Activated T-helper 17 cell treated with anti-CD3 and anti-CD28 coated beads, Interleukin-2, amount 50 U/mL, for 72 hours (primary cell): Measurements from ENCODE around the gene ADGRL3. TPM values are rescaled to one million over a fixed set of nuclear protein-coding genes. Genes with fewer than 3 reads are reported as not detected.
"Not testable (repeated sequence)": the region's sequence is repeated elsewhere in the genome, so short reads cannot be mapped to it uniquely, and the experiment has no call there.

Experiments used
- ATAC-seq: fragments of 150-1000 bp; cut with Tn5 transposase; replicated peaks from 2 replicates; pipeline ENCODE4 v1.10.0; 2021; ENCODE audit warnings: mild to moderate bottlenecking, moderate library complexity
- H3K27ac Mint-ChIP-seq: one replicate; pipeline ENCODE4 v1.8.0; 2022; ENCODE audit warnings: mixed read lengths
- H3K27me3 Mint-ChIP-seq: one replicate; pipeline ENCODE4 v1.8.0; 2022; ENCODE audit warnings: mixed read lengths
- H3K36me3 Mint-ChIP-seq: one replicate; pipeline ENCODE4 v1.8.0; 2022; ENCODE audit warnings: low read depth, mild to moderate bottlenecking, mixed read lengths
- H3K4me1 Mint-ChIP-seq: one replicate; pipeline ENCODE4 v1.8.0; 2022; ENCODE audit warnings: mixed read lengths
- H3K4me3 Mint-ChIP-seq: one replicate; pipeline ENCODE4 v1.8.0; 2022; ENCODE audit warnings: mild to moderate bottlenecking, mixed read lengths
- H3K9me3 Mint-ChIP-seq: one replicate; pipeline ENCODE4 v1.8.0; 2022; ENCODE audit warnings: mixed read lengths
- total RNA-seq, 2 donors: library from RNA; stranded (reverse); gene quantifications; one replicate each; pipeline ENCODE4 v1.2.3, GENCODE V29; 2022

ADGRL3 gene
- total RNA-seq, 2 donors from 2014 or later: not detected

DNA sequence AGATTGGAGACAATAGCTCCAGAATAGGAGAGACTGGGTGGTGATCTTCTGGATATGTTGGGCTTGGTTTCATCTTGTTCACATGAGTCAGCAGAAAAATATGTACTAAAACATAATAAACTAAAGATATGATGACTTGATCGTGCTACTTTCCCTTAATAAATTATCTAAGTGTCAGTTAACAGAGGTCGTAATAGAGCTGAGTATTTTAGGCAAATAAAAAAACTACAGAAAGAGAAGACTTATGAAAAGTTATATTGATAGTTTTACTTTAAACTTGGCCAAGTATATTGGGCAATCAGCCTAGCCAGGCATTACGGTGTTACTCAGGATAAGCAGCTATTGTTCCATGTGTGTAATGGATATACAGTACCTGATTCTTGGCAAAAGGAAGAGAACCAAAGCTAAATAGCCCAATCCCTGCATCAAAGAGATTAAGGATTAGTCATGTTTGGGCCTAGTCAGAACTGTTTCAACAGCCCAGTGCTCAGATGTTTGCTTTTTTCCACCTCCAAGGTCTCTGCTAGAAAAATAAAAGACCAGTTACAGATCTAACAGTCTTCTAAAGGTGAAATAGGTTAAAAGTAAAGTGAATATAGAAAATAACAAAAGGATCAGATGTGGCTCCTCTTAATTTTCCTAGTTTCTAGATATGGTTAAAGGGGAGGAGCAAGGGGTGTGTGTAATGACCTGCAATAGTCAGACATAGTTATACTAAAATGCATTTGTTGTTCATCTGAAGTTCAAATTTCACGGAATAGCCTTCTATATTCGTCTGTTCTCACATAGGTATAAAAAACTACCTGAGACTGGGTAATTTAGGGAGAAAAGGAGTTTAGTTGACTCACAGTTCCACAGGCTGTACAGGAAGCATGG lies 262.6 kb downstream of the ADGRL3 start:
- Mint-ChIP-seq H3K36me3 (no peaks in the 10 kb centered on the region), H3K27me3 (no peaks in the 10 kb centered on the region)
- ATAC-seq: no peak

DNA sequence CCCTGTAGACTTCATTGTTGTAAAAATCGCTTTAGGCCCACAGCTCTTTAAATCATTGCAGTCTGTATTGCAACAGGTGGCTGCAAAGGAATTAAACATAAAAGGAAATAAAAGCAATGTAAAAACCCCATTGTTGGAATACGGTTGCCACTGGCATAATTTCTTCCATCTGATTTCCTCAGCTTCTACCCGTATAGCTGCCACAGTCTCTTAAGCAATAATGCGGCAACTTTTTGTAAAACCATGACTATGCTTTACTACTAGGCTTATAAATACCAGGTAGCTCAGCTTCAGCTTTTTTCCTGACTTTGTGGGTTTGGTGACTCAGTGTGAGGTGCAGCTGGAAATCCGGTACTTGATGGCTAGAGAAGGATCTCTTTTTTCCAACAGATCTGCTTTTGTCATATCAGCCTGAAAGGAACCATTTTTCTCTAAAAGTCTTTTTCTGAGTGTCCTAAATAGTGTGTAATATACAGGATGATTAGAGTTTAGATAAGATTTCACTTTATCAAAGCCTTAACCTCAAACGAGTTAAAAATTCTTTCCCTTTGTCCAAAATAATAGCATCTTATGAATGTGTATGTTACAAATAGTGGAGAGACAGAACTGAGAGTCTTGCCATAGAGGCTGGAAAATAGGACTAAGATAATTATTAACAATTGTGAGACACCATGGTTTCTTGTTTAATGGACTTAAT lies 268.0 kb downstream of the ADGRL3 start:
- no peak for ATAC-seq
- Mint-ChIP-seq H3K9me3 (peaks cover 5% of the 10 kb centered on the region), H3K27me3 (no peaks in the 10 kb centered on the region), H3K27ac (no peak overlapping the region), H3K36me3 (no peaks in the 10 kb centered on the region), H3K4me1 (no peaks in the 10 kb centered on the region), H3K4me3 (no peak overlapping the region)

More for the DNA sequence above, 262.6 kb downstream of the ADGRL3 start:
- Mint-ChIP-seq H3K9me3 (peaks cover 10% of the 10 kb centered on the region), H3K4me1 (no peaks in the 10 kb centered on the region), H3K27ac (no peak overlapping the region), H3K4me3 (no peak overlapping the region)

DNA sequence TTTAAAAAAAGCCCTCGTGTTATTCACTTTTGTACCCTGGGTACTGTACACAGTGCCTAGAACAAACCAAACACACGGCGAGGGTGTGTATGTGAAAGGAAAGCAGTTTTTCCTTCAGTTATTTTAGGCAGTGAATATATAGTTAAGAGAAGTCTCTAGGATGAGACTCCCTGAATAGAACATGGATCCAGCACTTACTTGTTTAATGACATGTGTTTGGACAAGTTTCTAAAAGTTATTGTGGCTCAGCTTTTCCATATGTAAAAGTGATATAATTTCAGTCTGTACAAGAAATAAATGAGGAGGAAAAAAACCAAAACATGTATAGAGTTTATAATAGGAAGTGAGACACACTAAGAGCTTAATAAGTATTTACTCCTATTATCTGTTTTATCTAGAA lies 273.2 kb downstream of the ADGRL3 start:
- H3K27ac Mint-ChIP-seq: no peak overlapping the region
- H3K4me3 Mint-ChIP-seq: no peak overlapping the region
- no peak for ATAC-seq
- no peaks in the 10 kb centered on the region for H3K36me3 Mint-ChIP-seq
- no peaks in the 10 kb centered on the region for H3K4me1 Mint-ChIP-seq
- peaks cover 4% of the 10 kb centered on the region for H3K9me3 Mint-ChIP-seq
- H3K27me3 Mint-ChIP-seq: no peaks in the 10 kb centered on the region

DNA sequence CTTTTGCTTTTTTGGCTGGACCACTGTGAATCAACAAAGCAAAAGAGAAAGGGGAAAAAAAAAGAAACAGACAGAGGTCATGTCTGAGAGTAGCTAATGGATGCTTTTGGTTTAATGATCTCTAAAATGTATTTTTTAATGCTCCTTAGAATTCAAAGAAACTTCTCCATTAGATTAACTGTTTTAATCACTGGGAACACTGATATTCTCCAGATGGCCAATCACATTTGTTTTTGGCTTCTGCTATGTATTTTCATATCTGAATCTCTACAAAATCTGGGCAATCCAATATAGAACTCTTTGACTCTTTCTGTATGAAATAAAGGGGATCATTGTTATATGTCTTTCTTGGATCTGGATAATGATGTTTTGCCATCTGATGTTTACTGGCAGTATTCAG lies 278.2 kb downstream of the ADGRL3 start:
- Mint-ChIP-seq H3K36me3 (no peaks in the 10 kb centered on the region), H3K27ac (no peak overlapping the region), H3K27me3 (no peaks in the 10 kb centered on the region), H3K4me3 (no peak overlapping the region), H3K4me1 (no peaks in the 10 kb centered on the region), H3K9me3 (no peaks in the 10 kb centered on the region)
- ATAC-seq: no peak

DNA sequence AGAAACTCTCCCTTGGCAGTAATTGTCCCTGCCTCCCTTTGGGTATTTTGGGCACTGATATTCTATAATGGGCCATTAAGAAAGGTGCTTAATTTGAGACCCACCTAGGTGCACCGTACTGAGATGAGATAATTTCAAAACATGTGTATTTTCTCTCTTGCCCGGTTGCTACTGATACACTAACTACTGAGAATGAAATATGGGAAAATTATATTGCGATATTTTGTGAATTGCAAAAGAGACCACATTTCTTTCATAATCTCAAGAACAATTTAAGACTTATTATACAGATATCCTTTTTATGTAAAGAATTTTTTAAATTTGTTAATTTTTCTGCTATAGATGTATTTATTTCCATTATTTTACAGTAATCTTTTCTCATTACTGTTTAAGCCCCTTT lies 284.9 kb downstream of the ADGRL3 start:
- Mint-ChIP-seq H3K27ac (no peak overlapping the region), H3K4me1 (no peaks in the 10 kb centered on the region), H3K36me3 (no peaks in the 10 kb centered on the region), H3K9me3 (peaks cover 10% of the 10 kb centered on the region), H3K27me3 (no peaks in the 10 kb centered on the region), H3K4me3 (no peak overlapping the region)
- ATAC-seq: no peak

DNA sequence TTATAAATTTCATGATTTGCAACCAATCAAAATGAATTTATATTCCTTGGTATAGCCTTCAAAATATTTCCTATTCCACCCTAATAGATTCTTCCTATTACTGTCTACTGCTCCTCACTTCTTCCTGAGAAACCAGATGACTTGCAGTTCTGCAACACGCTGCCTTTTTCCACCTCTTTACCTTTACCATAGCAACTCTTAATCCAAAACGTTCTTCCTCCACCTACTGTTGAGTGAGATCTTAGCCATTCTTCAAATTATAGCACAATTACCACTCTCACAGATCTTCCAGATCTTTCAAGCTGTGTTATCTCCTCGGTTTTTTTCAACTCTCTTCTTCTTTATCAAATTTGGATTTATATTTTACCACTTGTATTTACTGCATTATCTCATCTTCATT lies 289.8 kb downstream of the ADGRL3 start:
- Mint-ChIP-seq H3K4me3 (no peak overlapping the region), H3K4me1 (no peaks in the 10 kb centered on the region), H3K36me3 (no peaks in the 10 kb centered on the region), H3K27ac (no peak overlapping the region), H3K27me3 (no peaks in the 10 kb centered on the region), H3K9me3 (peaks cover 12% of the 10 kb centered on the region)
- no peak for ATAC-seq

DNA sequence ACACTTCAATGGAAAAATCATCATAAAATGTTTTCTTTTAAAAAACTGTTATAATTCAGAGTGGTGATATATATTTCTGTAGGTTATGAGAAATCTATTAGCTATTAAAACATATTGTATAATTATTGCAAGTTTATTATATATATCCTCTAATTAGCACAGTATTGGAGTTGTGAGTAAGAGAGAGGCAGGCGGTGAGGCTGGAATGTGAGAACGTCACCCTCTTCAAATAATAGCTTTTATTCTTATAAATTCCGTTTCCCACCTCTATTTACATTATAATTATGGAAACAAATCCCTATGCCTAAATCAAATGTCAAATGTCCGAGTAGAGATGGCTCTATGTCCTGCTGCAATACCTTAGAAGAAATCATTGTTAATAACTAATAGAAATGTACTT lies 292.9 kb downstream of the ADGRL3 start:
- Mint-ChIP-seq H3K27ac (no peak overlapping the region), H3K9me3 (peaks cover 12% of the 10 kb centered on the region), H3K4me1 (no peaks in the 10 kb centered on the region), H3K27me3 (no peaks in the 10 kb centered on the region), H3K4me3 (no peak overlapping the region), H3K36me3 (no peaks in the 10 kb centered on the region)
- no peak for ATAC-seq

DNA sequence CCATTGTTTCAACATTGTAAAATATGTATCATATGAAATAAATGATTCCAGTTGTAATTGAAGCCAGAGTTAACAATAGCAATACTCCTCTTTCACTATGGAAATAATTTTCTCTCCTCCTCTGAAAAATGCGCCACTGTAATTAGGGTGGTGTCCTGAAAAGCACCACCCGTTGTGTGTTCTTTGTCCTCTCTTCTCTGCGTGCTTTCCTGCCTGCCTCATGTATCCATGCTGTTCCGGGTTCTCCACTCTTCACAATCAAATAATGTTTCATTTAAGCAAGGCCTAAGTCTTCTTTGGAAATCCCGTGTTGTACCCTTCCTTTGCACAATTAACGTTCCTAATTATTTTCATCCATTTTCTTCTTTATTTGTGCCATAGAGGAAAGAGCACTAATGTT lies 293.3 kb downstream of the ADGRL3 start:
- no peak for ATAC-seq
- Mint-ChIP-seq H3K4me3 (no peak overlapping the region), H3K27me3 (no peaks in the 10 kb centered on the region), H3K9me3 (peaks cover 10% of the 10 kb centered on the region), H3K36me3 (no peaks in the 10 kb centered on the region), H3K27ac (no peak overlapping the region), H3K4me1 (no peaks in the 10 kb centered on the region)

DNA sequence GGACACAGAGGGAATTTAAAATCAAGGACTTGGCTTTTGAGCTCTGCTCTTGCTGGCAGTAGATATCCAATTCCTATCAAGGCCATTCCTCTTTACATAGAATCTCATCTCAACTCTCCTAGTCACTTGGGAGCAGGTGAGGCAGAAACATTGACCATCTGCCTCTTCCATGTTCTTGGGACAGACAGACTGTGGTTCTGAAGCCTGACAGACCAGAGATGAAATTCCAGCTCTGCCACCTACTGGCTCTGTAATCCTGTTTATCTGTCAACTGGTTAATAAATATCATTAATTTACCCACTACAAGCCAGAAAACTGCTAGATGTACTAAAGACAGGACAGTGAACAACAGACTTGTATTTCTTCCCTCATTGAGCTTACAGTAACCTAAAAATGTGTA lies 300.8 kb downstream of the ADGRL3 start:
- Mint-ChIP-seq H3K36me3 (no peaks in the 10 kb centered on the region), H3K4me3 (no peak overlapping the region), H3K27me3 (no peaks in the 10 kb centered on the region), H3K27ac (no peak overlapping the region), H3K9me3 (no peaks in the 10 kb centered on the region), H3K4me1 (no peaks in the 10 kb centered on the region)
- no peak for ATAC-seq

DNA sequence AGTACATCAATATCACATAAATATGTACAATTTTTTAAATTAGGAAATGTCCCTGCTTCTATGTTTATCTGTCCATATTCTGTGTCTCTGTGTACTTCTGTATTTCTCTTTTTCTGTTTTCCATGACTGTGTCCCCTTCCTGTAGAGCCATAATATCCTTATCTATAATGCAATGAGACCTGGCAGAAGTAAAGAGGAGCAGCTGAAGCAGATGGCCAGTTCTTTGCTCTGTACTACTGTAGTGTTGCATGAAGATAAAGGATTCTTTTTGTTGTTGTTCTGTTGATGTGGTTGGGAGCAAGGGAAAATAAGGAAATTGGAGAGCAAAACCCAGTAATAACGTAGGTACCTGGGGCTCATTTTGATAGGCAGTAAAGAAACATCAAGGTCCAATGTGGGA lies 301.7 kb downstream of the ADGRL3 start:
- no peaks in the 10 kb centered on the region for H3K27me3 Mint-ChIP-seq
- no peaks in the 10 kb centered on the region for H3K4me1 Mint-ChIP-seq
- no peak for ATAC-seq
- H3K27ac Mint-ChIP-seq: no peak overlapping the region
- H3K4me3 Mint-ChIP-seq: no peak overlapping the region
- H3K36me3 Mint-ChIP-seq: no peaks in the 10 kb centered on the region
- no peaks in the 10 kb centered on the region for H3K9me3 Mint-ChIP-seq

DNA sequence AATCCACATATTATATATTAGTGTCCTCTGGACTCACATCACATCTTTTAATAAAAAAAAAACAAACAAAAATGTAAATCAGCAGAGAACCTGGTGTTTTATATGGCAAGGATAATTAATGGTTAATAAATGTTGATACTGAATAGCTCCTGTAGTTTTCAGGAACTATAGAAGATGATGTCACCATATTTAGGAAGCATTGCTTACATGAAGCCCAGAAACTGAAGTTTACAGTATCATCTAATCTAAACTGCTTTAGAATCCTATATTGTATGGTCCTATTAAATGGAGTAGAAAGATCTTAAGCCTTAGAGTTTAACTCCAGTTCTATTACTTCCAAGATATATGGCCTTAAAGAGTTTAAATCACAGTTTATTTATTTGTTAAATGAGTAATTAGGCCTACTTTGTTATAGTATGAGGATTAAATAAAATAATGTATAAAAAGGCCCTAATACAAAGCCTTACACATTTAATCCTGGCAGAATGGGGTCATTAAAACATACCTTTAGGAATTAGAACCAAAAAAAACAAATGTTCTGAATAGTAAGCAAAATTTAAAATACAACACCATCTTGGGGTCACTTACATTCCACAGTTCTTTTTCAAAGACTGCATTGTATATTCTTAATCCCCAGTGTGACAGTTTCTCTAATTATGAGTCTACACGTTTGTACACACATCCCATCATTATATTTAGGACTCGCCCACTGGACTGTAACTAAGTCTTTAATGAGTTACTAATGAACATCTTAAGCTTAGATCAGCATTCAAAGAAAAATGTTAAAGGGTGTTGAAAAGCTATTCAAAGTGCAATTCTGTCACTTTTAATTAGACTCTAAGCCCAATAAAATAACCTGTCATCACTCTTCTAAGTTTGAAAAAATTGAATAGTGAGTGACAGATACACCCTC lies 305.9 kb downstream of the ADGRL3 start:
- ATAC-seq: no peak
- H3K4me1 Mint-ChIP-seq: no peaks in the 10 kb centered on the region
- H3K27me3 Mint-ChIP-seq: no peaks in the 10 kb centered on the region
- no peak overlapping the region for H3K4me3 Mint-ChIP-seq
- H3K36me3 Mint-ChIP-seq: no peaks in the 10 kb centered on the region
- no peak overlapping the region for H3K27ac Mint-ChIP-seq
- peaks cover 10% of the 10 kb centered on the region for H3K9me3 Mint-ChIP-seq

DNA sequence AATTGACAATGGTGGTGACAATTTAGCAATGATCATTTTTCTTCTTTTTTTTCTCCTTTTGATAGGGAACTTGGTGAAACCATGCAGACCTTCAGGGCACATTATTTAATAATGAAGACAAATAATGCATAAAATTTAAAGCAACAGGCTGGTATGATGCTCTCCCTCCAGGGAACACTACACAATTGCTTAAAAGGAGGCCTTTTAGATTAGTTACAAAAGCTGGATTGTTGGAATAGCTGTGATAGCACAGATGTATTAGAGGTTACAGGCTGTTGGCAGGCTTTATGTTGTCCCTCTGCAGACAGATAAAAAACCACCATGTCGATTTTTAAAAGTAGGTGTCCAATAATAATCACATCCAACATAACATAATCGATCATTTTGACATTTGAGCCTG lies 307.0 kb downstream of the ADGRL3 start:
- Mint-ChIP-seq H3K4me1 (no peaks in the 10 kb centered on the region), H3K4me3 (no peak overlapping the region), H3K27me3 (no peaks in the 10 kb centered on the region), H3K36me3 (no peaks in the 10 kb centered on the region), H3K9me3 (peaks cover 11% of the 10 kb centered on the region), H3K27ac (no peak overlapping the region)
- ATAC-seq: no peak

DNA sequence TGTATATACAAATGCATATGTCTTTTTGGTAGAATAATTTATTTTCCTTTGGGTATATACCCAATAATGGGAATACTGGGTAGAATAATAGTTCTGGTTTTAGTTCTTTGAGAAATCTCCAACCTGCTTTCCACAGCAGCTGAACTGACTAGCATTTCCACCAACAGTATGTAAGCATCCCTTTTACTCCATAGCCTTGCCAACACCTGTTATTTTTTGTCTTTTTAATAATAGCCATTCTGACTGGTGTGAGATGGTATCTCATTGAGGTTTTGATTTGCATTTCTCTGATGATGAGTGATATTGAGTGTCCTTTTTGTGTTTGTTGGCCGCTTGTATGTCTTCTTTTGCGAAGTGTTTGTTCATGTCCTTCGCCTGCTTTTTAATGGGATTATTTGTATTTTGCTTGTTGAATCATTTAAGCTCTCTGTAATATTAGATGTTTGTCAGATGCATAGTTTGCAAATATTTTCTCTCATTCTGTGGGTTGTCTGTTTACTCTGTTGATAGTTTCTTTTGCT lies 309.7 kb downstream of the ADGRL3 start:
- ATAC-seq: not testable (repeated sequence)
- peaks cover 11% of the 10 kb centered on the region for H3K9me3 Mint-ChIP-seq

DNA sequence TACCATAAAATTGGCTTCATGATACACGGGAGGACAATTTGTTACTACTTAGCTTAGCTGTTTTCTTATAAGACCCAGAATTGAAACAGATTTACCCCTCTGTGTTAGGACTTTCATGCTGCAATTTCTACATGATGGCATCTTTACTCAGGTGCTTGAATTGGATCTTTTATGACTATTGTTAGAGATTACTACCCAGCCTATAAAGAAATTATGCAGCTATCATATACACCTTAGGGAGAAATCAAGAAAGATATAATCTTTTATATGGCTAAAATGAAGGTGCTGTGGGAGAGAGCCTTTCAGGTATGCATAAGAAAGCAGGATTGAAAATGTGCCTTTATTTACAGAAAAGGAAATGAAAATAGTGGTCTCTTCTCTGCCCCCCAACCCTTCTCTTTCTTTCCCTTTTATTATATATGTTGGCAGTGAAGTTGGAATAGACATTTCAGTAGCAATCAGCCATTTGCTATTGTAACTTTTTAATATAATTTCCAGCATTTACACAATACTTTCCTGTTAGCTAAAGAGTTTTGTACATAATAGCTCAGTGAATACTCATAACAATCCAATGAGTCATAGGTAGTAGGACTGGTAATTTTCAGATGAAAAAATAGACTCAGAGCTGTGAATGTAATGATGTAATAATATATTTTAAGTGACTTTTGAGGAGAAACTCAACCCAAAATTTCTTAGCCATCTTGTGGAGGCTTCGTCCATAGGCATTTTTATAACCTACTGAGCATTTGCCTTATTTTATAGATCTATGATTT lies 311.8 kb downstream of the ADGRL3 start:
- Mint-ChIP-seq H3K27ac (no peak overlapping the region), H3K4me3 (no peak overlapping the region), H3K27me3 (no peaks in the 10 kb centered on the region), H3K4me1 (no peaks in the 10 kb centered on the region), H3K36me3 (no peaks in the 10 kb centered on the region), H3K9me3 (peaks cover 11% of the 10 kb centered on the region)
- no peak for ATAC-seq

More for the DNA sequence above, 309.7 kb downstream of the ADGRL3 start:
- not testable (repeated sequence) for H3K36me3 Mint-ChIP-seq, H3K4me3 Mint-ChIP-seq, H3K27ac Mint-ChIP-seq, H3K4me1 Mint-ChIP-seq, H3K27me3 Mint-ChIP-seq
